ENCODE results near the gene NNT. TPM values are rescaled to one million over a fixed set of nuclear protein-coding genes. Genes with fewer than 3 reads are reported as not detected.

The NNT gene
- total and polyA plus RNA-seq, 2 of the 13 experiments (the other 11 are each of a cell fraction or from before 2014, with no cell fraction given): 21.1 to 58.0 TPM

- H3K4me3 ChIP-seq (replicated peaks in 1 of 3; ENCODE audit: insufficient read depth in 1 of 3, low read depth in 2 of 3, low read length in 3 of 3): no peak overlapping the region
- TSS peak; percentile 47 for BruUV-seq (replicated peaks)
- no peak overlapping the region for H3K4me2 ChIP-seq (ENCODE audit: low read depth, low read length)
- 94% methylated on average over 4 of the region's 4 CpGs for WGBS (ENCODE audit: low lambda C conversion rate)
- H4K20me1 ChIP-seq (ENCODE audit: insufficient read depth, low read length): no peaks in the 10 kb centered on the region
- DNase-seq (ENCODE audit: low spot score) (no peak), ATAC-seq (no peak), FAIRE-seq (no peak)
- H3K4me1 ChIP-seq (ENCODE audit: insufficient read depth, low read length): no peaks in the 10 kb centered on the region
- intact Hi-C loops (cut with micrococcal nuclease; ENCODE audit: unreplicated experiment) (no loop called here), in situ Hi-C loops (cut with HindIII; ENCODE audit: extremely low pct_ligation_motif_present, low pct_unique_long_range_greater_than_20kb) (no loop called here)
- no peaks in the 10 kb centered on the region for H3K27me3 ChIP-seq (ENCODE audit: control insufficient read depth in 1 of 2, insufficient read depth in 2 of 2, low read length in 2 of 2)
- no peak overlapping the region for H3K9ac ChIP-seq (ENCODE audit: insufficient read depth, low read depth, low read length)
- no peaks in the 10 kb centered on the region for H3K9me3 ChIP-seq (ENCODE audit: low read length)
- H3K36me3 ChIP-seq (replicated peaks in 1 of 2; ENCODE audit: control insufficient read depth in 1 of 2, insufficient read depth in 2 of 2, low read length in 2 of 2): no peaks in the 10 kb centered on the region
- H3K79me2 ChIP-seq (ENCODE audit: insufficient read depth, low read length): no peaks in the 10 kb centered on the region
- CTCF ChIA-PET (ENCODE audit: low intra/inter-chr PET ratio, low total read pairs): no interaction called here
- POLR2A ChIA-PET: no interaction called here
- no peak overlapping the region for H3K27ac ChIP-seq (ENCODE audit: extremely low read length, insufficient read depth, low read length)
- H2AFZ ChIP-seq (ENCODE audit: low read length): no peak overlapping the region
- TF ChIP-seq ESRRA (CRISPR knock-in tag; IDR thresholded peaks at IDR 0.05; ENCODE audit: low read depth) (no peak), FOXJ3 (CRISPR knock-in tag; IDR thresholded peaks at IDR 0.05; ENCODE audit: borderline replicate concordance) (no peak), ZNF672 (CRISPR knock-in tag; IDR thresholded peaks at IDR 0.05) (no peak), MXD1 (CRISPR knock-in tag; IDR thresholded peaks at IDR 0.05) (no peak), PITX1 (CRISPR knock-in tag; IDR thresholded peaks at IDR 0.05) (no peak), IRF2 (CRISPR knock-in tag; IDR thresholded peaks at IDR 0.05) (no peak), FOXA3 (CRISPR knock-in tag; IDR thresholded peaks at IDR 0.05) (no peak), GATAD1 (CRISPR knock-in tag; IDR thresholded peaks at IDR 0.05) (no peak), ZNF552 (CRISPR knock-in tag; IDR thresholded peaks at IDR 0.05; ENCODE audit: borderline replicate concordance) (no peak), MXD4 (CRISPR knock-in tag; IDR thresholded peaks at IDR 0.05) (no peak), ZNF530 (CRISPR knock-in tag; IDR thresholded peaks at IDR 0.05; ENCODE audit: low read depth) (no peak)
- TF ChIP-seq, protein P1, sequence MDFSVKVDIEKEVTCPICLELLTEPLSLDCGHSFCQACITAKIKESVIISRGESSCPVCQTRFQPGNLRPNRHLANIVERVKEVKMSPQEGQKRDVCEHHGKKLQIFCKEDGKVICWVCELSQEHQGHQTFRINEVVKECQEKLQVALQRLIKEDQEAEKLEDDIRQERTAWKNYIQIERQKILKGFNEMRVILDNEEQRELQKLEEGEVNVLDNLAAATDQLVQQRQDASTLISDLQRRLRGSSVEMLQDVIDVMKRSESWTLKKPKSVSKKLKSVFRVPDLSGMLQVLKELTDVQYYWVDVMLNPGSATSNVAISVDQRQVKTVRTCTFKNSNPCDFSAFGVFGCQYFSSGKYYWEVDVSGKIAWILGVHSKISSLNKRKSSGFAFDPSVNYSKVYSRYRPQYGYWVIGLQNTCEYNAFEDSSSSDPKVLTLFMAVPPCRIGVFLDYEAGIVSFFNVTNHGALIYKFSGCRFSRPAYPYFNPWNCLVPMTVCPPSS (IDR thresholded peaks at IDR 0.05): no peak
- TF ChIP-seq, protein P2, sequence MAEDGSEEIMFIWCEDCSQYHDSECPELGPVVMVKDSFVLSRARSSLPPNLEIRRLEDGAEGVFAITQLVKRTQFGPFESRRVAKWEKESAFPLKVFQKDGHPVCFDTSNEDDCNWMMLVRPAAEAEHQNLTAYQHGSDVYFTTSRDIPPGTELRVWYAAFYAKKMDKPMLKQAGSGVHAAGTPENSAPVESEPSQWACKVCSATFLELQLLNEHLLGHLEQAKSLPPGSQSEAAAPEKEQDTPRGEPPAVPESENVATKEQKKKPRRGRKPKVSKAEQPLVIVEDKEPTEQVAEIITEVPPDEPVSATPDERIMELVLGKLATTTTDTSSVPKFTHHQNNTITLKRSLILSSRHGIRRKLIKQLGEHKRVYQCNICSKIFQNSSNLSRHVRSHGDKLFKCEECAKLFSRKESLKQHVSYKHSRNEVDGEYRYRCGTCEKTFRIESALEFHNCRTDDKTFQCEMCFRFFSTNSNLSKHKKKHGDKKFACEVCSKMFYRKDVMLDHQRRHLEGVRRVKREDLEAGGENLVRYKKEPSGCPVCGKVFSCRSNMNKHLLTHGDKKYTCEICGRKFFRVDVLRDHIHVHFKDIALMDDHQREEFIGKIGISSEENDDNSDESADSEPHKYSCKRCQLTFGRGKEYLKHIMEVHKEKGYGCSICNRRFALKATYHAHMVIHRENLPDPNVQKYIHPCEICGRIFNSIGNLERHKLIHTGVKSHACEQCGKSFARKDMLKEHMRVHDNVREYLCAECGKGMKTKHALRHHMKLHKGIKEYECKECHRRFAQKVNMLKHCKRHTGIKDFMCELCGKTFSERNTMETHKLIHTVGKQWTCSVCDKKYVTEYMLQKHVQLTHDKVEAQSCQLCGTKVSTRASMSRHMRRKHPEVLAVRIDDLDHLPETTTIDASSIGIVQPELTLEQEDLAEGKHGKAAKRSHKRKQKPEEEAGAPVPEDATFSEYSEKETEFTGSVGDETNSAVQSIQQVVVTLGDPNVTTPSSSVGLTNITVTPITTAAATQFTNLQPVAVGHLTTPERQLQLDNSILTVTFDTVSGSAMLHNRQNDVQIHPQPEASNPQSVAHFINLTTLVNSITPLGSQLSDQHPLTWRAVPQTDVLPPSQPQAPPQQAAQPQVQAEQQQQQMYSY (CRISPR knock-in tag; IDR thresholded peaks at IDR 0.05): no peak
- TF ChIP-seq, protein P3, sequence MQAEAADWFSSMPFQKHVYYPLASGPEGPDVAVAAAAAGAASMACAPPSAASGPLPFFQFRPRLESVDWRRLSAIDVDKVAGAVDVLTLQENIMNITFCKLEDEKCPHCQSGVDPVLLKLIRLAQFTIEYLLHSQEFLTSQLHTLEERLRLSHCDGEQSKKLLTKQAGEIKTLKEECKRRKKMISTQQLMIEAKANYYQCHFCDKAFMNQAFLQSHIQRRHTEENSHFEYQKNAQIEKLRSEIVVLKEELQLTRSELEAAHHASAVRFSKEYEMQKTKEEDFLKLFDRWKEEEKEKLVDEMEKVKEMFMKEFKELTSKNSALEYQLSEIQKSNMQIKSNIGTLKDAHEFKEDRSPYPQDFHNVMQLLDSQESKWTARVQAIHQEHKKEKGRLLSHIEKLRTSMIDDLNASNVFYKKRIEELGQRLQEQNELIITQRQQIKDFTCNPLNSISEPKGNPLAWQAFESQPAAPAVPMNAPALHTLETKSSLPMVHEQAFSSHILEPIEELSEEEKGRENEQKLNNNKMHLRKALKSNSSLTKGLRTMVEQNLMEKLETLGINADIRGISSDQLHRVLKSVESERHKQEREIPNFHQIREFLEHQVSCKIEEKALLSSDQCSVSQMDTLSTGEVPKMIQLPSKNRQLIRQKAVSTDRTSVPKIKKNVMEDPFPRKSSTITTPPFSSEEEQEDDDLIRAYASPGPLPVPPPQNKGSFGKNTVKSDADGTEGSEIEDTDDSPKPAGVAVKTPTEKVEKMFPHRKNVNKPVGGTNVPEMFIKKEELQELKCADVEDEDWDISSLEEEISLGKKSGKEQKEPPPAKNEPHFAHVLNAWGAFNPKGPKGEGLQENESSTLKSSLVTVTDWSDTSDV (CRISPR knock-in tag; IDR thresholded peaks at IDR 0.05): no peak
Measured at GRCh38 chr5:43582082-43583005, 20.6 kb upstream of the NNT start.

Data from HepG2 (cell line).